Upper lobe of right lung (tissue), 1 donor: ENCODE measurements around the gene LSM4. TPM values are rescaled to one million over a fixed set of nuclear protein-coding genes. Genes with fewer than 3 reads are reported as not detected.

Experiments
- ATAC-seq: fragments of 200-7000 bp; cut with Tn5 transposase; one replicate; pipeline ENCODE4 v1.9.1; 2020; ENCODE audit warnings: mild to moderate bottlenecking, moderate library complexity
- DNase-seq: peaks from one replicate; pipeline ENCODE4 v3.0.0-alpha.2; 2020
- H3K27ac ChIP-seq: fragments of 200-600 bp; one replicate; pipeline ENCODE4 v1.8.0; 2022
- H3K27me3 ChIP-seq: fragments of 200-600 bp; one replicate; pipeline ENCODE4 v1.8.0; 2022; ENCODE audit warnings: mild to moderate bottlenecking
- H3K36me3 ChIP-seq: fragments of 200-600 bp; one replicate; pipeline ENCODE4 v1.8.0; 2022
- H3K4me1 ChIP-seq: fragments of 200-600 bp; one replicate; pipeline ENCODE4 v1.8.0; 2022
- H3K4me3 ChIP-seq: fragments of 200-600 bp; one replicate; pipeline ENCODE4 v1.8.0; 2022; ENCODE audit warnings: mild to moderate bottlenecking
- H3K9me3 ChIP-seq: fragments of 200-600 bp; one replicate; pipeline ENCODE4 v1.8.0; 2022
- intact Hi-C: fragments of 100-400 bp; cut with DNase I; formaldehyde crosslinking; loops from one replicate; pipeline ENCODE4 v1.11.0; 2022
- total RNA-seq: library from RNA; stranded (reverse); fragmentation: NEBNext Ultra II Directional; extraction: Animal tissue kit (Norgen Biotek cat#: 25700); gene quantifications from one replicate; pipeline ENCODE4 v1.2.1, GENCODE V29; 2021
- TF ChIP-seq, protein P1 (sequence below): fragments of 200-600 bp; IDR thresholded peaks from one replicate; pipeline ENCODE4 v1.8.0; 2022; ENCODE audit warnings: antibody characterized with exemption
- donor health status: DM: no; HTN: yes; CAD: no; lungs with severe emphysema.

Gene LSM4
- total RNA-seq, 1 donor from 2014 or later, result 76.9 TPM

DNA sequence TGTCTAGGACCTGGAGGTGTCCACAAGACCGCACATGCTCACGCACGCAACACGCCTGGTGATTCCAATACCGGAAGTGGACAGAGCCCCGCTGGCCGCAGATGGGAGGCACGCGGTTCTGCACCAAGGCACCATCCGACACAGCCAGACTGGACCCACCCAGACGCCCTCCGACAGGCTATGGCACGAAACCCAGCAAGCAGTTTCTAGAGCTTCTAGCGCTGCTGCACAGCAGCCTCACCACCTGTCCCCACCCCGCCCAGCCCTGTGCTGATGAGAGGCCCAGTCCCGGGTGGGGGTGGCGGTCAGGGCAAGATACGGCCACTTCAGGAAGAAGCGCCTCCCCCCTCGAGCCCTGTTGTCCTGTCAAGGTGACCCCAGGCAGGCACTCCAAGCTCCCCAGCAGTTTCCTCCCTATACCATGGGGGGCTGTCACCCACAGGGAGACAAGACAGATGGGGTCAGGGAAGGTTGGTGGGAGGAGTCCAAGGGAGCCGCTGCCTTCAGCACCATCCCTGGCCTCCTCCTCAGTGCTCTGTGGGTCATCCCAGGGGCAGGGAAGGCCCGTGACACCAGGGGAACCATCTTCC lies 11.3 kb downstream of the LSM4 start:
- Histone ChIP-seq H3K27me3 (no peaks in the 10 kb centered on the region), H3K36me3 (peaks cover 44% of the 10 kb centered on the region), H3K27ac (no peak overlapping the region), H3K9me3 (no peaks in the 10 kb centered on the region), H3K4me3 (no peak overlapping the region), H3K4me1 (peaks cover 10% of the 10 kb centered on the region)
- intact Hi-C loops, result no loop called here
- ATAC-seq (no peak), DNase-seq (no peak)
- TF ChIP-seq, protein P1, sequence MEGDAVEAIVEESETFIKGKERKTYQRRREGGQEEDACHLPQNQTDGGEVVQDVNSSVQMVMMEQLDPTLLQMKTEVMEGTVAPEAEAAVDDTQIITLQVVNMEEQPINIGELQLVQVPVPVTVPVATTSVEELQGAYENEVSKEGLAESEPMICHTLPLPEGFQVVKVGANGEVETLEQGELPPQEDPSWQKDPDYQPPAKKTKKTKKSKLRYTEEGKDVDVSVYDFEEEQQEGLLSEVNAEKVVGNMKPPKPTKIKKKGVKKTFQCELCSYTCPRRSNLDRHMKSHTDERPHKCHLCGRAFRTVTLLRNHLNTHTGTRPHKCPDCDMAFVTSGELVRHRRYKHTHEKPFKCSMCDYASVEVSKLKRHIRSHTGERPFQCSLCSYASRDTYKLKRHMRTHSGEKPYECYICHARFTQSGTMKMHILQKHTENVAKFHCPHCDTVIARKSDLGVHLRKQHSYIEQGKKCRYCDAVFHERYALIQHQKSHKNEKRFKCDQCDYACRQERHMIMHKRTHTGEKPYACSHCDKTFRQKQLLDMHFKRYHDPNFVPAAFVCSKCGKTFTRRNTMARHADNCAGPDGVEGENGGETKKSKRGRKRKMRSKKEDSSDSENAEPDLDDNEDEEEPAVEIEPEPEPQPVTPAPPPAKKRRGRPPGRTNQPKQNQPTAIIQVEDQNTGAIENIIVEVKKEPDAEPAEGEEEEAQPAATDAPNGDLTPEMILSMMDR, result no peak

DNA sequence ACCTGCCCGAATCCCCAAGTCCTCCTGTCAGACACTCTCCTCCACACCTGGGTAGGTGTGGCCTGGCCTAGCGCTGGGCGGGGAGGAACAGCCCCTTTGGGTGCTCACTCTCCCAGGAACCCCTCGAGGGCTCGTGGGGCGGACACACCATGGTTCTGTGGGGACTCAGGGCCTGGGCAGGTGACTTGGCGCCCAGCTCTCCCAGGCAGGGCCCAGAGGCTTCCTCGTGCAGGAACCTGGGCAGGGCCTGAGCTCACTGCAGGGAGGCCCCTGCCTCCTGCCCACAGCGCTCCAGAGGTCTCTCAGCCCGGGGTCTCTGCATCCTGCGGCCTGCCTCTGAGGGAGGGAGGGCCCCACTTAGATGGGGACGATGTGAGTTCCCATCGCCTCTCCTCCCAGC lies 11.9 kb downstream of the LSM4 start:
- TF ChIP-seq, protein P1, result no peak
- DNase-seq (no peak), ATAC-seq (no peak)
- H3K4me1 ChIP-seq, result peaks cover 16% of the 10 kb centered on the region
- H3K27ac ChIP-seq, result no peak overlapping the region
- H3K9me3 ChIP-seq, result no peaks in the 10 kb centered on the region
- no peaks in the 10 kb centered on the region for H3K27me3 ChIP-seq
- H3K36me3 ChIP-seq, result peaks cover 44% of the 10 kb centered on the region
- intact Hi-C loops, result no loop called here
- no peak overlapping the region for H3K4me3 ChIP-seq

DNA sequence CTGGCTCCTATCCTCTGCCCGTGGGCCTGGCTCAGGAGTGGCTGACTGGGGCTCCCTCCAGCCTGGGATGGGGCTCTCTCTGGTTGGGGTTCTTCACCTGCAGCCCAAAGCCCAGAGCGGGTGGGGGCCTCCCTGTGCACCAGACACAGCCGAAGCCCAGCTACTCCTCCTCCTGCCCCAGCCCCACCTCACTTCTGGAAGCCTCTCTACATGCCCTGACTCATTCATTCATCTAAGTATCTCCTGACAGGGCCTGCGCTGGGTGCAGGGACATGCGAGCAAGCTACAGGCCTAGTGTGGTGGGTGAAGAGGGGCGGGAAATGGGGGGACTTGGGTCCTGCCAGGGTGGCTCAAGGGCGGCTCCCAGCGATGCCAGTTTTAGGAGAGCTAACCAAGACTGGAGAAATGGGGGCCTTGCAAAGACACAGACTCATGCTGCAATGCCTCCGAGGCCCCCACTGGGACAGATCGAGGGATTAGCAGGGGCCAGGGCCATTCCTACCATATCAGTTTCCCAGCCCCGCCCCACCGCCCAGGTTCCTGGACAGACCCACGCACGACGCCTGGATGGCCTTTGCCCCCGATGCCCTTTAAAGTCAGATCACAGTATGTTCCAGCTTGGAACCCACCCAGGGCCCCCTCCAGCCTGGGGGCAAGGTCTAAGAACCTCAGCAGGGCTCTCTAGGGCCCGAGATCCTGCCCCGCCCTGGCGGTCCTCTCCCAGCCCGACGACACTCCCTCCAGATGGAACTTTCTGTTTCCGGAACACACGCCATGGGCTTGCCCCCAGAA lies 12.6 kb downstream of the LSM4 start:
- H3K9me3 ChIP-seq, result no peaks in the 10 kb centered on the region
- H3K36me3 ChIP-seq, result peaks cover 39% of the 10 kb centered on the region
- H3K4me3 ChIP-seq, result no peak overlapping the region
- H3K4me1 ChIP-seq, result peaks cover 20% of the 10 kb centered on the region
- intact Hi-C loops, result no loop called here
- TF ChIP-seq, protein P1, result no peak
- no peak overlapping the region for H3K27ac ChIP-seq
- H3K27me3 ChIP-seq, result no peaks in the 10 kb centered on the region
- ATAC-seq (no peak), DNase-seq (no peak)

DNA sequence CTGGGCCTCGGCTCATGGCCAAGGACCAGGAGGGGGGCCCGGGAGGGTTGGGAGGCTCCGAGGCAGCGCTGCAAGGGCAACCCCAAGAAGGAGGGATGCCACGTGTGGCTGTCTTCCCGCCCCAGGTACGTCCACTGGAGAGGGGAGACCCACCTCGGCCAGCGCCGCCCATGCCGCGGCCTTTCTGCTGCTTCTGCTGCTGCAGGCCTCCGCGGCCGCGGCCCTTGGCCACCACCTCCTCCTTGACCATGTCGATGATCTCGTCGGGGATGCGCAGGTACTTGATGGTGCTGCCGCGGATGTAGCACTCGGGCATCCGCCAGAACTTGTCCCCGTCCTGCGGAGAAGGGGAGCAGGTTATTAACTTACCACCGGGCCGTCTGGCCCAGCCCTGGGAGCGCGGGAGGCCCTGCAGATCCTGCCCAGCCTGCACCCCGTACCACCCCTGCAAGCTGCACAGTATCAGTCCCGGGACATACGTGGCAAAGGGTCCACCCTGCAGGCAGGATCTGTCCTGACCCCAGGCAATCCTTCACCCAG lies 13.3 kb downstream of the LSM4 start:
- DNase-seq (no peak), ATAC-seq (no peak)
- no peak overlapping the region for H3K27ac ChIP-seq
- H3K9me3 ChIP-seq, result no peaks in the 10 kb centered on the region
- H3K36me3 ChIP-seq, result peaks cover 36% of the 10 kb centered on the region
- TF ChIP-seq, protein P1, result no peak
- no peak overlapping the region for H3K4me3 ChIP-seq
- H3K27me3 ChIP-seq, result no peaks in the 10 kb centered on the region
- H3K4me1 ChIP-seq, result peaks cover 25% of the 10 kb centered on the region
- intact Hi-C loops, result no loop called here

DNA sequence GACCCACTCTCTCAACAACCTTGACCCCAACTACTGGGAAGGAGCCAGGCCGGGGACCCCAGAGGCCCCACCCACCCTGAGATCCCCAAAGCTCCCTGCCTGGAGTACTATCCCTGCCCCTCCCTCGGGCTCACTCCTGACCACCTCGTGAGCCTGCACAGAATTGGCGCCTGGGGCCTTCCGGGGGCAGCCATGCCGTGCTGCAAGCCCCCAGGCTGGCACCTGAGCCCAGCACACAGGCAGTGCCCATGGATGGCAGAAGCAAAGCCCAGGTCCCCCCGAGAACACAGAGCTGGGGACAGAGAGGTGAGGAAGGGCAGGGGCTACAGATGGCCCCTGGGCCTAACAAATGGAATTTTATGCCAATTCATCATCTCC lies 13.9 kb downstream of the LSM4 start:
- TF ChIP-seq, protein P1, result no peak
- no peak overlapping the region for H3K4me3 ChIP-seq
- H3K27ac ChIP-seq, result no peak overlapping the region
- H3K27me3 ChIP-seq, result no peaks in the 10 kb centered on the region
- peaks cover 31% of the 10 kb centered on the region for H3K4me1 ChIP-seq
- ATAC-seq (no peak), DNase-seq (no peak)
- H3K9me3 ChIP-seq, result no peaks in the 10 kb centered on the region
- peaks cover 32% of the 10 kb centered on the region for H3K36me3 ChIP-seq
- intact Hi-C loops, result no loop called here
